Common myeloid progenitor, CD34-positive (primary cell): Measurements from ENCODE around the gene CDKN2AIPNL.

Source experiments
- CTCF ChIA-PET: fragments of 350-600 bp; sonication (Branson Sonifier 250); formaldehyde crosslinking; loops from one replicate; lab custom pipeline; 2021; ENCODE audit warnings: antibody characterized with exemption; lab: Charles Lee
- POLR2A ChIA-PET: fragments of 350-600 bp; sonication (Branson Sonifier 250); formaldehyde crosslinking; loops from one replicate; lab custom pipeline; 2021; ENCODE audit warnings: antibody characterized with exemption; lab: Charles Lee
- DNase-seq, 3 donors: peaks; one replicate each; pipeline versions ENCODE4 v3.0.0 to v3.0.0-alpha.2; 2013
- H3K27ac ChIP-seq, 2 experiments: 1 replicate in 1 of 2; 2 replicates in 1 of 2; pipeline ENCODE4 v1.7.0; 2013; ENCODE audit warnings: inconsistent platforms in 2 of 2, low read length in 2 of 2, mild to moderate bottlenecking in 2 of 2, low read depth in 1 of 2, moderate library complexity in 1 of 2; ENCODE audit not compliant: severe bottlenecking in 2 of 2, insufficient read depth in 1 of 2, poor library complexity in 1 of 2
- H3K27me3 ChIP-seq, 5 experiments: replicated peaks in 2 of 5; 1 replicate in 3 of 5; 2 replicates in 2 of 5; pipeline versions ENCODE4 v1.6.1 to v1.7.0; 2013; ENCODE audit warnings: low read length in 4 of 5, mild to moderate bottlenecking in 2 of 5, moderate library complexity in 2 of 5, inconsistent platforms in 1 of 5; ENCODE audit not compliant: insufficient read depth in 5 of 5, control insufficient read depth in 4 of 5
- H3K36me3 ChIP-seq, 4 experiments: 1 replicate in 2 of 4; 2 replicates in 2 of 4; pipeline versions ENCODE4 v1.6.1 to v1.7.0; 2013; ENCODE audit warnings: low read length in 3 of 4, control low read depth in 1 of 4, mild to moderate bottlenecking in 1 of 4; ENCODE audit not compliant: control insufficient read depth in 4 of 4, insufficient read depth in 4 of 4
- H3K4me1 ChIP-seq, 4 experiments: 1 replicate in 3 of 4; 2 replicates in 1 of 4; pipeline versions ENCODE4 v1.6.1 to v1.7.1; 2013; ENCODE audit warnings: low read length in 3 of 4, mild to moderate bottlenecking in 3 of 4, control low read depth in 1 of 4, inconsistent platforms in 1 of 4, moderate library complexity in 1 of 4; ENCODE audit not compliant: control insufficient read depth in 4 of 4, insufficient read depth in 4 of 4; ENCODE audit errors: control extremely low read depth in 1 of 4
- H3K4me3 ChIP-seq, 7 experiments: 1 replicate in 4 of 7; 2 replicates in 3 of 7; pipeline versions ENCODE4 v1.5.1 to v1.7.0; 2013; ENCODE audit warnings: mild to moderate bottlenecking in 7 of 7, low read length in 6 of 7, moderate library complexity in 6 of 7, inconsistent platforms in 2 of 7, low read depth in 2 of 7, control low read depth in 1 of 7; ENCODE audit not compliant: insufficient read depth in 4 of 7, control insufficient read depth in 1 of 7; ENCODE audit errors: extremely low read depth in 1 of 7
- H3K9me3 ChIP-seq, 5 experiments: 1 replicate in 4 of 5; 2 replicates in 1 of 5; pipeline versions ENCODE4 v1.6.1 to v1.7.1; 2013; ENCODE audit warnings: low read length in 4 of 5, mild to moderate bottlenecking in 2 of 5, inconsistent platforms in 1 of 5, low read depth in 1 of 5, moderate library complexity in 1 of 5; ENCODE audit not compliant: control insufficient read depth in 4 of 5, insufficient read depth in 2 of 5; ENCODE audit errors: control extremely low read depth in 1 of 5
- WGBS: methylation state at CpG from one replicate; pipeline ENCODE4 v1.1.5; 2013; ENCODE audit not compliant: insufficient coverage; 5-methylcytosine and 5-hydroxymethylcytosine counted together

CDKN2AIPNL gene

GRCh38 chr5:134456825-134457224 lies 45.1 kb upstream of the CDKN2AIPNL start:
- no peaks in the 10 kb centered on the region for H3K27me3 ChIP-seq
- H3K36me3 ChIP-seq: no peaks in the 10 kb centered on the region
- no peak overlapping the region for H3K27ac ChIP-seq
- no peak for DNase-seq
- no peaks in the 10 kb centered on the region for H3K9me3 ChIP-seq
- H3K4me1 ChIP-seq: no peaks in the 10 kb centered on the region
- CTCF ChIA-PET: interaction anchor here (1.0 to 1.5 kb wide), 2 partner anchors 15 to 43 kb away, joined by 3 read pairs; no protein-coding TSS in a partner anchor
- POLR2A ChIA-PET: no interaction called here
- 87% methylated on average over 4 of the region's 4 CpGs for WGBS
- H3K4me3 ChIP-seq: no peak overlapping the region

- no peaks in the 10 kb centered on the region for H3K36me3 ChIP-seq
- H3K27ac ChIP-seq: no peak overlapping the region
- CTCF ChIA-PET: no interaction called here
- no peak overlapping the region for H3K4me3 ChIP-seq
- H3K27me3 ChIP-seq: no peaks in the 10 kb centered on the region
- 92% methylated on average over 5 of the region's 8 CpGs for WGBS
- POLR2A ChIA-PET: no interaction called here
- DNase-seq: no peak
- no peaks in the 10 kb centered on the region for H3K4me1 ChIP-seq
- H3K9me3 ChIP-seq: no peaks in the 10 kb centered on the region
Observed at GRCh38 chr5:134455466-134455865, 43.8 kb upstream of the CDKN2AIPNL start.

GRCh38 chr5:134453016-134453415 lies 41.3 kb upstream of the CDKN2AIPNL start:
- WGBS: 100% methylated on average over 1 of the region's 2 CpGs
- ChIA-PET CTCF (interaction anchor here (0.8 to 1.8 kb wide), 2 partner anchors 9 to 55 kb away, joined by 4 to 7 read pairs; no protein-coding TSS in a partner anchor), POLR2A (no interaction called here)
- DNase-seq: no peak
- Histone ChIP-seq H3K27ac (no peak overlapping the region), H3K4me3 (no peak overlapping the region), H3K4me1 (no peaks in the 10 kb centered on the region), H3K27me3 (no peaks in the 10 kb centered on the region), H3K36me3 (no peaks in the 10 kb centered on the region), H3K9me3 (no peaks in the 10 kb centered on the region)

GRCh38 chr5:134451936-134452505 lies 40.3 kb upstream of the CDKN2AIPNL start:
- WGBS: 83% methylated on average over 1 of the region's 1 CpG
- Histone ChIP-seq H3K27ac (no peak overlapping the region), H3K9me3 (no peaks in the 10 kb centered on the region), H3K4me1 (no peaks in the 10 kb centered on the region), H3K4me3 (no peak overlapping the region), H3K36me3 (no peaks in the 10 kb centered on the region), H3K27me3 (no peaks in the 10 kb centered on the region)
- POLR2A ChIA-PET: interaction anchor here (0.6 kb wide), 1 partner anchor 240 kb away, joined by 3 read pairs; no protein-coding TSS in a partner anchor
- no peak for DNase-seq
- CTCF ChIA-PET: interaction anchor here (0.8 to 1.8 kb wide), 2 partner anchors 10 to 56 kb away, joined by 4 to 7 read pairs; no protein-coding TSS in a partner anchor

- H3K9me3 ChIP-seq: no peaks in the 10 kb centered on the region
- H3K36me3 ChIP-seq: no peaks in the 10 kb centered on the region
- 97% methylated on average over 3 of the region's 3 CpGs for WGBS
- no peaks in the 10 kb centered on the region for H3K27me3 ChIP-seq
- no peak overlapping the region for H3K4me3 ChIP-seq
- ChIA-PET CTCF (interaction anchor here (1.2 to 1.8 kb wide), 2 partner anchors 11 to 95 kb away, joined by 3 to 7 read pairs; no protein-coding TSS in a partner anchor), POLR2A (interaction anchor here (0.6 kb wide), 1 partner anchor 240 kb away, joined by 3 read pairs; no protein-coding TSS in a partner anchor)
- no peak overlapping the region for H3K27ac ChIP-seq
- H3K4me1 ChIP-seq: no peaks in the 10 kb centered on the region
- DNase-seq: no peak
Observed at GRCh38 chr5:134451225-134451935, 39.7 kb upstream of the CDKN2AIPNL start.

- ChIA-PET CTCF (interaction anchor here (1.2 kb wide), 1 partner anchor 96 kb away, joined by 3 read pairs; no protein-coding TSS in a partner anchor), POLR2A (no interaction called here)
- Histone ChIP-seq H3K27me3 (no peaks in the 10 kb centered on the region), H3K9me3 (no peaks in the 10 kb centered on the region), H3K36me3 (no peaks in the 10 kb centered on the region), H3K27ac (no peak overlapping the region), H3K4me3 (no peak overlapping the region), H3K4me1 (no peaks in the 10 kb centered on the region)
- no peak for DNase-seq
- 56% methylated on average over 2 of the region's 2 CpGs for WGBS
Observed at GRCh38 chr5:134450374-134450773, 38.7 kb upstream of the CDKN2AIPNL start.

- no peaks in the 10 kb centered on the region for H3K27me3 ChIP-seq
- 75% methylated on average over 2 of the region's 2 CpGs for WGBS
Observed at GRCh38 chr5:134449167-134449566, 37.5 kb upstream of the CDKN2AIPNL start.

More at GRCh38 chr5:134449167-134449566, 37.5 kb upstream of the CDKN2AIPNL start:
- no peak overlapping the region for H3K27ac ChIP-seq
- no peaks in the 10 kb centered on the region for H3K4me1 ChIP-seq
- no peaks in the 10 kb centered on the region for H3K36me3 ChIP-seq
- POLR2A ChIA-PET: interaction anchor here (0.6 kb wide), 2 partner anchors 9 to 51 kb away, joined by 4 read pairs; no protein-coding TSS in a partner anchor
- H3K4me3 ChIP-seq: no peak overlapping the region
- CTCF ChIA-PET: interaction anchor here (1.0 to 1.6 kb wide), 3 partner anchors 13 to 73 kb away, joined by 3 to 4 read pairs (median 3); no protein-coding TSS in a partner anchor
- DNase-seq: no peak
- H3K9me3 ChIP-seq: no peaks in the 10 kb centered on the region
